Astrocyte of the cerebellum (primary cell): ENCODE data around the gene ESPN.

Source experiments
- DNase-seq: peaks from one replicate; pipeline ENCODE4 v3.0.0-alpha.2; 2011; ENCODE audit warnings: low read depth
- H3K4me3 ChIP-seq: 2 replicates; pipeline ENCODE4 v1.5.1; 2011; ENCODE audit warnings: mild to moderate bottlenecking, low read depth, low read length, moderate library complexity
- CTCF ChIP-seq: IDR thresholded peaks from 2 replicates; pipeline ENCODE4 v1.5.1; 2012; ENCODE audit warnings: low read length, low read depth, moderate library complexity, mild to moderate bottlenecking; ENCODE audit errors: missing control alignments
- in situ Hi-C: cut with HindIII; loops from 2 replicates; pipeline ENCODE4 v1.10.0; 2017; ENCODE audit warnings: low sequenced_read_pairs

ESPN gene

GRCh38 chr1:6460301-6461050 is 35.9 kb downstream of the ESPN start:
- in situ Hi-C loops: no loop called here
- H3K4me3 ChIP-seq: no peak overlapping the region
- TF ChIP-seq CTCF: no peak
- no peak for DNase-seq

GRCh38 chr1:6461051-6461530 is 36.5 kb downstream of the ESPN start:
- DNase-seq: no peak
- no peak overlapping the region for H3K4me3 ChIP-seq
- no peak for TF ChIP-seq CTCF
- in situ Hi-C loops: no loop called here

GRCh38 chr1:6461538-6462411 is 37.2 kb downstream of the ESPN start:
- H3K4me3 ChIP-seq: no peak overlapping the region
- in situ Hi-C loops: no loop called here
- TF ChIP-seq CTCF: no peak
- no peak for DNase-seq

- TF ChIP-seq CTCF: no peak
Measured at GRCh38 chr1:6462412-6463119, 38.0 kb downstream of the ESPN start.

GRCh38 chr1:6463120-6463412 is 38.5 kb downstream of the ESPN start:
- H3K4me3 ChIP-seq: no peak overlapping the region
- no peak for TF ChIP-seq CTCF
- DNase-seq: no peak
- in situ Hi-C loops: no loop called here

More at GRCh38 chr1:6462412-6463119, 38.0 kb downstream of the ESPN start:
- H3K4me3 ChIP-seq: no peak overlapping the region
- DNase-seq: no peak
- in situ Hi-C loops: no loop called here

GRCh38 chr1:6464514-6464836 is 39.9 kb downstream of the ESPN start:
- DNase-seq: no peak
- TF ChIP-seq CTCF: no peak
- H3K4me3 ChIP-seq: no peak overlapping the region
- in situ Hi-C loops: no loop called here
